GM21447 (cell line): ENCODE measurements around the gene DEFB118.
"Not testable (repeated sequence)": the region's sequence is repeated elsewhere in the genome, so short reads cannot be mapped to it uniquely, and the experiment has no call there.

ENCODE experiments used
- ATAC-seq: cut with Tn5 transposase; IDR thresholded peaks from one replicate; pipeline ENCODE4 v1.9.1; 2021; ENCODE audit not compliant: unreplicated experiment

Gene DEFB118, protein sequence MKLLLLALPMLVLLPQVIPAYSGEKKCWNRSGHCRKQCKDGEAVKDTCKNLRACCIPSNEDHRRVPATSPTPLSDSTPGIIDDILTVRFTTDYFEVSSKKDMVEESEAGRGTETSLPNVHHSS

DNA sequence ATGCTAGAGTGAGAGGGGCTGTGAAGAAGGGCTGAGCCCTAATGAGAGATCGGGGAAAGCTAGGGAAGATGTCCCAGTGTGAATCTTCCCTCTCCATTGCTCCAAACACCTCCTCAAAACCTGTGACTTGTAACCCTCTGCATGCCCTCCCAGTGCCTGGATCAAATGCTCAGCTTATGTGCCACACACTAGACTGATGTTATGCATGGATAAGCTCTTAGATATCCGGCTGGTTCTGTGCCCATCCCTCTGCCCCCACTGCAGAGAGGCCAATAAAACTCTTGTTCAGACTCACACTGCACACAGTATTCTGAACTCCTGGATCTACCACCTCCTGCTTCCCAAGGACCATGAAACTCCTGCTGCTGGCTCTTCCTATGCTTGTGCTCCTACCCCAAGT, at the start of gene DEFB118:
Gene DEFB118 (plus strand): TSS at position 301 of the 400 bp plus-strand sequence. CDS start 50 bp downstream, at position 351.
- no peak for ATAC-seq

DNA sequence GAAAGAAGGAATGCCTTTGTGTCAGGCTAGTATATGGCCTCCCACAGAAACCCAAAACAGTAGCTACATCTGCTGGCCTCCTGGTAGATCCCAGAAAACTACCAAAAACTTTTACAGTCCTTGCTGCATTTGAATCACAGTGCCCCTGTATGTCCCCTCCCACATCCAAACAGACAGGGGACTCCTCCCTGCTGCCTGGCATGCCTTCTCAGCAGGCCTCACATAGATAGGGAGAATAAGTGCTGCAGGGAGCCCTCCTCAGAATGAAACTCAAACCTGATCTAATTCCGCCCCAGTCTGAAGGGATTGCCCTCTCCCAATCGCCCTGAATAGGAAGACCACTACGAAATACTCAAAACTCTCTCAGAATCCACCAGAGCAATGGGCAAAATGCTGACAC, 45.9 kb upstream of the DEFB118 start:
- no peak for ATAC-seq

GRCh38 chr20:31330893-31331292, 37.5 kb upstream of the DEFB118 start:
- ATAC-seq, result no peak

- ATAC-seq, result no peak
Measured at GRCh38 chr20:31341470-31341869, 26.9 kb upstream of the DEFB118 start.

DNA sequence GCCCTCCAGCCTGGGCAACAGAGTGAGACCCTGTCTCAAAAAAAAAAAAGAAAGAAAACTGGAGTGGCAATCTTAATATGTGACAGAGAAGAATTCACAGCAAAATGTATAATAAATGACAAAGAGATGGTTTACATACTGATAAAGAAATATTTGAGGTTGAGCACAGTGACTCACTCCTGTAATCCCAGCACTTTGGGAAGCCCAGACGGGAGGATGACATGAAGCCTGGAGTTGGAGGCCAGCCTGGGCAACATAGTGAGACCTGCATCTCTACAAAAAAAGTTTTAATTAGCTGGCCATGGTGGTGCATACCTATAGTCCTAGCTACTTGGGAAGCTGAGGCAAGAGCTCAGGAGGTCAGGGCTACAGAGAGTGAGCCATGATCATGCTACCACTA, 12.4 kb upstream of the DEFB118 start:
- no peak for ATAC-seq

DNA sequence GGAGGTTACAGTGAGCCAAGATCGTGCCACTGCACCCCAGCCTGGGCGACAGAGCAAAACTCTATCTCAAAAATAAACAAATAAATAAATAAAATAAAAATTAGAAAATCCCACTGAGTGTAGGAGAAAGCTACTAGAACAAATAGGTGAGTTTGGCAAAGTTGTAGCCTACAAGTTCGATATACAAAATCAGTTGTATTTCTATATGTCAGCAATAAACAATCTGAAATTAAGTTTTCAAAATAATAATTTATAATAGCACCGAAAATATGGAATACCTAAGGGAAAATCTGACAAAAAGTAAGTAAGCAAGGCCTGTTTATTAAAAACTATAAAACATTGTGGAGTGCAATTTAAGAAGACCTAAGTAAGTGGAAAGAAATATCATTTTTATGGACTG, 5.1 kb upstream of the DEFB118 start:
- ATAC-seq, result no peak

- not testable (repeated sequence) for ATAC-seq
Measured at GRCh38 chr20:31364272-31364671, 4.1 kb upstream of the DEFB118 start.

- no peak for ATAC-seq
Measured at GRCh38 chr20:31374346-31374745, 5.9 kb downstream of the DEFB118 start.

DNA sequence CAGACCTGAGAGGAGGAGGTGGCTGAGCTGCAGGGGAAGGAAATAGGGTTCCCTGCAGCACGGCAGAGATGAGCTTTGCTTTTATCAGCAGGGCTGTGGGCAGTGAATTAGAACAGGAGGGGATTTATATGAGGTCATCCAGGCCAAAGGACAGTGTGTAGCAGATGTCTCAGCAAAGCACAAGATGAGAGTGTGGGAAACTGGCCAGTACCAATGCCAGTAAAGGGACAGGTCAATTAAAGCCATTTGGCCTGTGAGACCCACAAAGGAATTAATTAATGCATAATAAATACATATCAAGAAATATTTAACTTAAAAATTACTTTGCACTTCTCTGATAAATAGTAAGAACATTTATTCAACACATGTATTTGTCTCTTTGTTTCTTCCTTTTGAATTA, 22.1 kb downstream of the DEFB118 start, which contains the start of gene DEFB119:
Gene DEFB119 (minus strand): TSS at position 101 of the 400 bp plus-strand sequence. CDS start 107 bp downstream, outside the sequence.
- ATAC-seq, result no peak

DNA sequence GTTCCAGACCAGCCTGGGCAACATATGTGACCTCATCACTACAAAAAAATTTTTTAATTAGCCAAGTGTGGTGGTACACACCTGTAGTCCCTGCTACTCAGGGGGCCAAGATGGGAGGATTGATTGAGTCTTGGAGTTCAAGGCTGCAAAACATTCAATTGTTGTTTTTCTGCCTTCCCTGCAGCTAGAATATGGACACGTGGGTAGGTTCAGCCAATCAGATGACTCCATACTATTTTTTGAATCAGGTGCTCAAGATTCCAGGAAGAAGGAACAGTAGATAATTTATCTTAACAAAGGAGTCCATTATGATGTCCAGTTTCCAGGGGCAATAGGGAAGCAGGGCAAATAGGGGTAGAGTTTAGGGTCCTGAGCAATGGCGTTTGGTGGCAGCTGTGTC, 24.4 kb downstream of the DEFB118 start:
- ATAC-seq, result no peak

- ATAC-seq, result no peak
Measured at GRCh38 chr20:31394900-31395299, 26.5 kb downstream of the DEFB118 start.

DNA sequence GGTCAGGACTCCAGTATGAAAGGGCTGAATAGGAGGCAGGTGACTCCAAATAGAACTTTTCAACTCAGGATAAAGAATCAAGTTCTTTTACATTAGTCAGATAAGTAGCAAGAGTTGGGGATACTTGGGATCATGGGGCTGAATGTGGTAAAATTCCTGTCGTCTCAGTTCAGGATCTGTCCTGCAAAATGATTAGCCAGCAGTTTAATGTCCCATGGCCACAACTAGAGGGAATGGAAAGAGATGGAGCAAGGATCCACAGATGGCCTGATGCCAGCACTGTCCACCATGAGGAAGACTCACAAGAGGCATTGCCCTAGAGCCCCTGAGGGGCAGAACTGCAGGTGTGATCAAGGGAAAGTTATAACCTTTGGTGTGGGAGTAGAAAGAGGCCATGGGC, 35.5 kb downstream of the DEFB118 start:
- ATAC-seq, result no peak

DNA sequence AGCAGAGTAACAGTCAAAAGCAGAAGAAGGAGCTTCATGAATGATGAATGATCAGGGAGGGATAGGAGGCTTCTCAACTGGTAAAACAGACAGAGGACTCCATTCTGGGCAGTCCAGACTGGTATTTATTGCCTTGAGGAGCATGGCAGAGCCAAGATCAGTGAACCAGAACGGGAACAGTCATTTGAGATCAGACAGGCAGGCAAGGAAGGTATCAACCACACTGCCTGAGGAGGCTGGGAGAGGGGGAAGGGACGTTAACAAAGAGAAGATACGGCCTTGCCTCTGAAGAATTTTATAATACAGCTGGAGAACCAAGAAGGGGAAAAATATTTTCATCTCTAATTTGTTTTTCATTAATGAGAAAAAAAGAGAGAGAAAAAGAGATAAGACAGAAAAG, 37.7 kb downstream of the DEFB118 start, which contains the start of gene DEFB121:
Gene DEFB121 (minus strand): TSS at position 101 of the 400 bp plus-strand sequence. CDS start 63 bp downstream, at position 38.
- ATAC-seq, result no peak

DNA sequence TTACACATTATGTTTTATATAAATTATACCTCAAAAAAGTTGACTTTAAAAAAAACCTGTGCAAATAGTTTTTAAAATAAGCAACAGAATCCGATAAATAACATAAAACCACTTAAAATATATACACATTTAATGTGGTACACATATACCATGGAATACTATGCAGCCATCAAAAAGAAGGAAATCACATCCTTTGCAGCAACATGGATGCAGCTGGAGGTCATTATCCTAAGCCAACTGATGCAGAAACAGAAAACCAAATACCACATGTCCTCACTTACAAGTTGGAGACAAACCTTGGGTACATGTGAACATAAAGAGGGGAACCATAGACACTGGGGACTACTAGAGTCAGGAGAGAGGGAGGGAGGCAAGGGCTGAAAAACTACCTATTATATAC, 41.6 kb downstream of the DEFB118 start:
- ATAC-seq, result no peak

GRCh38 chr20:31414381-31414780, 46.0 kb downstream of the DEFB118 start:
- no peak for ATAC-seq

DNA sequence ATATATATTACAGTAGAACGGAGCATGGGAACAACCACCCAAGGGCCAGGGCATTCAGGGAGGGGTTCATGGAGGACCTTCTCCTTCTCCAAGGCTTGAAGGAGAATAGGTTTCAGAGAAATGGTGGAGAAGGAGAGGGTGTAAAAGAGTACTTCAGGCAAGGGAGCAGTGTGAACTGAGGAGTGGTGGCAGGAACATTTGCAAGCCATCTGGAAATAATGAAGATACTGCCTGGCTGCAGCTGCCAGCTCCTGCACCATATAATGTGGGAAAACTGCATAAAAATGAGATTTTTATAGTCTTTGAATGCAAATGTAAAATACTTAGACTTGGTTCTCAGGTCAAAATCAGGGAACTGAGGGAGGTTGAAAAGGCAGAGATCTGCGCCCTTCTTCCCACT, 47.3 kb downstream of the DEFB118 start:
- no peak for ATAC-seq

- ATAC-seq, result no peak
Measured at GRCh38 chr20:31418307-31418706, 49.9 kb downstream of the DEFB118 start.
